ENCODE data around the gene SPAG5.

The SPAG5 gene

DNA sequence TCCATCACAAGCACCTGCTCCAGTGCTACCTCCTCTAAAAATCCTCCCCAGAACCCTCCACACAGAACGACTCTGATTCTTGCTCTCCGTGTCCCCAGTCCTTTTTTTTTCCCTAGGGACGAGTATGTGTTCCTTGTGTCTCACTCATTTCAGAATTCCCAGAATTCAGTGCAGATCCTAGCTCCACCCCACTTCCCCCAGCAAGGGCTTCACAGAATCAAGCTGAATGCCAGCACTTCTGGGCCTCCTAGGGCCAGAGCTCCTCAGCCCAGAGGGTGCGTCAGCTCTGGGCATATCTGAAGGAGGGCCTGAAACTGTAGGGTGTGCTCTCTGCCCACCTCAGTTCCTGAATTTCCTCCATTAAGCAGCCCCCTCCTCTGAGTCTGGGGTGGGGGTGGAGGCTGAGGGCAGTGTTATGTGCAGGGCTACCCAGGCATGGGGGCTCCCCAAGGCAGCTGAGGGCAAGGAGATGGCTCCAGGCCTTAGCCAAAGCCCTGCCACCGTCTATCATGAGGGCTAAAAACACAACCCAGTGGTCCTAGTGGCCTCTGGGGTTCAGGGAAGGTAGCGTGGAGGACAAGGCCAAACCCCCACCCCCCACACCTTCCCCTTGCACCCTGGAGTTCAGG is 52.9 kb downstream of the SPAG5 start:
- in situ Hi-C loops (cut with MboI; ENCODE audit: low sequenced_read_pairs), result no loop called here

DNA sequence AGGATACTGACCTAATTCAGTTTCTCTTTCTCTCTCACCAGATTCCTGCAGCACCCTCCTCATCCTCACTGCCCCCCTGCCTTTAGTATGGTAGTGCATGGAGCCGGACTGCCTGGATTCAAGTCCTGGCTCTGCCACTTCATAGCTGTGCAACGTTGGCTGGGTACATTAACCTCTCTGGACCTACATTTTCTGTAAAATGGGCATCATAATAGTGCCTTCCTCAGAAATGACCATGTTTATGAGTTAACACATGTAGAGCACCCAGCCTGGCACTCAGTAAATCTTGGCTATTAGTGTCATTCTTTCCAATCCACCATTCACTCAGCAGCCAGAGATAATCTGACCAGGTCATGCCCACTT is 53.7 kb downstream of the SPAG5 start:
- in situ Hi-C loops (cut with MboI; ENCODE audit: low sequenced_read_pairs), result no loop called here

DNA sequence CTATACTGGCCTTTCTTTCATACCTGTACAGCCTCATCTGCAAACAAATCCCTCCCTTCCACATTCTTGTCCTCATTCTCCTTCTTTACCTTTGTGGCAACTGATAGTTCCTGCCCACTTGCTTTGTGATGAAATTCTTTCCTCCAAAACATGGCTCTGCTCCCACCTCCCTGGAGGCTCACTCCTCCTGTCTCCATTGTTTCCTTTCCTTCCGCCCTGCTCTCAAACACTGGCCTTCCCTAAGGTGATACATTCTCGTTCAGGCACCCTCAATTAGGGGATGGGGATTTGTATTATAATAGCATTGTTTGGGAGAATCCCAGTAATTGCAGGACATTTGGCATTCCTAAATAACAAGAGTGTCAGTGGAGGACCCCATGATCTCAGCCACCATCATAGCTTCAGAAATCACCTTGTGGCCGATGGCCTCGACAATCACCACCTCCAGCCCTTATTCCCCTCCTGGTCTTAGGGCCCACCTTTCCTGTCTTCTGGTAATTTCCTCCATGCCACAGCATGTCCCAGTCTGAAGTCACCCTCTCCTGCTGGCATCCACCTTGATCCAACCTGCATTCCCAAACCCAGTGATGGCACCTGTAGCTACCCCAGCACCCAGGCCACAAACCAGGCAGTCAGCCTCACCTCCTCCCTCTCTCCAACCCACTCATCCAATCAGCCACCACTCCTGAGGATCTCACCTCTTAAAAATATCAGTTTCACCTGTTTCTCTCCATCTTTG is 54.3 kb downstream of the SPAG5 start:
- in situ Hi-C loops (cut with MboI; ENCODE audit: low sequenced_read_pairs), result no loop called here

DNA sequence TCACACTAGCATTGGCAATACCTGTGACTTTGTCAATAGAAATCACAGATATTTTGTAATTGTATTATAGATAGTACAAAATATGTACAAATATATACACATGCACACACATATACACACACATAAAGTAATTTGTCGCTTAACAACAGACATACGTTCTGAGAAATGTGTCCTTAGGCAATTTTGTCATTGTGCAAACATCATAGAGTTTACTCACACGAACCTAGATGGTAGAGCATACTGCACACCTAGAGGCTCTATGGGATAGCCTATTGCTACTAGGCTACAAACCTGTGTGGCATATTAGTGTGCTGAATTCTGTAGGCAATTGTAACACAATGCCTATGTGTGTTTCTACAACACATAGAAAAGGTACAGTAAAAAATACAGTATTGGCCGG is 57.4 kb downstream of the SPAG5 start:
- in situ Hi-C loops (cut with MboI; ENCODE audit: low sequenced_read_pairs), result no loop called here

DNA sequence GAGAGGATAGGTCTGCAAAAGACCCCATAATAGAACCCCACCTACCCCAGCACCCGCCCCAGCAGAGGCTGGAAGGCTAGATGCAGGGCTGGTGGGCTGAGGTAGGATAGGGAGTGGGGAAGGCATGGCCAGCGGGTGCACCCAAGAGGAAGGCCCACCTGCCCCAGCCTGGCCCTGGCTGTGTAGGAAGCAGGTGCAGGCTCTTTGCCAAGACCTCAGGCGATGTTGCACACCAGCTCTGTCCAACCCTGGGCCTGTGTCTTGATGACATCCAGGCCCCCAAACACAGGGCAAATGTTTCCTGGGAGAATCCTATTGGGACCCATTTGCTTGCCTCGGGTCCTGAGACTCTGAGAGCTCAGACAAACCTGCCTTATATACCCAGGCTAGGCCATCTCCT is 58.6 kb downstream of the SPAG5 start:
- in situ Hi-C loops (cut with MboI; ENCODE audit: low sequenced_read_pairs), result no loop called here

DNA sequence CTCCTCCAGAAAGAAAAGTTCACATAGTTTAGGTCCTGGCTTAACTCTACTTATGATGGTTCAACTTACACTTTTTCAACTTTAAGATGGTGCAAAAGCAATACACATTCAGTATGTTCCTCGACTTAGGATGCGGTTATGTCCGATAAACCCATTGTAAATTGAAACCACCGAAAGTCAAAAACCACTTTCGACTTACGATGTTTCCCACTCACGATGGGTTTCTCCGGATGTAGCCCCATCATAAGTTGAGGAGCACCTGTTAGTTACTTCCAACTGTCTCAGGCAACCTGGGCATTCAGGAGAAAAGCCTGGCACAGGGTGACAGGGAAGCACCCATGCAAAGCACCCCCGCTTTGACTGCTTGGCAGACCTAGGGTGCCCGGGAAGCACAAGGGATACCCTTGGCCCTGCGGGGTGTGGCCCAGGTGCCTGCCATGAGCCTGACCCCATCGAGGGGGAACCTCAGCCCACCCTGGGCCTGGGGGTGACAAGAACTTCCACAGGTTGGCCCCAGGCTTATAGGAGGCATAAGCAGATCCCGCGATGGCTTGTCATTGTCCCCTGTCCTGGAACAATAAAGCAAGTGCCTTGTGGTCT is 60.4 kb downstream of the SPAG5 start:
- in situ Hi-C loops (cut with MboI; ENCODE audit: low sequenced_read_pairs), result loop anchor here (10.0 kb wide), 1 partner anchor 54 kb away; no protein-coding TSS in a partner anchor

DNA sequence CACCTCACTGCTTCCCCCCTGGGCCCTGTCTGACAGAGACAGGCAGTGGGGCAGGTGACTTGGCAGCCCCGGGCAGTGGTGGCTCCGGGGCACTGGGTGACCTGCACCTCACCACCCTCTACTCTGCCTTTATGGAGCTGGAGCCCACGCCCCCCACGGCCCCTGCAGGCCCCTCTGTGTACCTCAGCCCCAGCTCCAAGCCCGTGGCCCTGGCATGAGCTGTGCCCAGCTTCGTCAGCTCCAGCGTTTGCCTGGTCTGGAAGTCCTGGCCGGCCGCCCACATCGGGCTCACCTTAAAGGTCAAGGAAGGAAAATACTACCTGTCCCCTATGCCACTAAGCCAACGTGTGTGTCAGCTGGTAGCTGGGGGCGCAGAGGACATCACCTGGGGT is 61.6 kb downstream of the SPAG5 start:
- in situ Hi-C loops (cut with MboI; ENCODE audit: low sequenced_read_pairs), result loop anchor here (10.0 kb wide), 1 partner anchor 52 kb away; no protein-coding TSS in a partner anchor

DNA sequence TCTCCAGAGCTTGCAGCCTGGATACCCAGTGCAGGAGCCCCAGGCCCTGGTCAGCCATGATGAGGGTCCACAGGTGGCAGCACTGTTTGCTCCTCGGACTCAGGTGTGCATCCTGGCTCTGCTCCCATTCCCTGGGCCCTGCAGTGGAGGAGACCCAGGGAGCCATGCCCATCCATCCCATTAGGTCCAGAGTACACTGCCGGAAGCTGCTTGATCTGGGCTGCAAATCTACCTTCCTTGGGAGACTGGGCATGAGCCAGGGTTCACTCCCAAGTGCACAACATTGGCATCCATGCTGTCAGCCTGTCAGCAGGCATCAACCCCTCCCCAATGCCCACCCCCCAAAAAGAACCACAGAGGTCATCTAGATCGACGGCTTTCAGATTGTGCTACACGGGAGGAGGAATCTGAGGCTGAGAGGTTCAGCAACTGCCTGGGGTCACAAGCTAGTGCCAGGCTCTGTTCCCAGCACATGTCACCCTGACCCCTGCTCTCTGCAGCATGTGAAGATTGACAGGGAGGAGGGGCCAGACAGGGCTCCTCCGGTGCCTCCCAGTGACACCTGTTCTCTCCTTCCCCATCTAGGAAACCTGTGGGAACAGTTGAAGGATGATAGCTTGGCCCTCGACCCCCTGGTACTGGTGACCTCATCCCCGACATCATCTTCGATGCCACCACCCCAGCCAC is 62.1 kb downstream of the SPAG5 start:
- in situ Hi-C loops (cut with MboI; ENCODE audit: low sequenced_read_pairs), result loop anchor here (10.0 kb wide), 1 partner anchor 52 kb away; no protein-coding TSS in a partner anchor

DNA sequence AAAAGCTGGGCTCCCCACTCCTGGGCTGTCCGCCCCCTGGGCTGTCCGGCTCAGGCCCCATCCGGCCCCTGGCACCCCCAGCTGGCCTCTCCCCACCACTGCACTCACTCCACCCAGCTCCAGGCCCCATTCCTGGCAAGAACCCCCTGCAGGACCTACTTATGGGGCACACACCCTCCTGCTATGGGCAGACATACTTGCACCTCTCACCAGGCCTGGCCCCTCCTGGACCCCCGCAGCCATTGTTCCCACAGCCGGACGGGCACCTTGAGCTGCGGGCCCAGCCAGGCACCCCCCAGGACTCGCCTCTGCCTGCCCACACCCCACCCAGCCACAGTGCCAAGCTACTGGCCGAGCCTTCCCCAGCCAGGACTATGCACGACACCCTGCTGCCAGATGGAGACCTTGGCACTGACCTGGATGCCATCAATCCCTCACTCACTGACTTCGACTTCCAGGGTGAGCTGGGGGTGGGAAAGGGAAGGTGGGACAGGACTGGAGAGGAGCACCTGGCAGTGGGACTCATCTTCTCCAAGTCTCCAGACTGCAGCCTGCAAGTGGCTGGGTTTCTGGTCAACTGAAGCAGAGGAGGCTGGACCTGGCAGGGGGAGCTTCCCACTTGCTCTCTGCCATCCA is 64.0 kb downstream of the SPAG5 start:
- in situ Hi-C loops (cut with MboI; ENCODE audit: low sequenced_read_pairs), result loop anchor here (10.0 kb wide), 1 partner anchor 50 kb away; no protein-coding TSS in a partner anchor

DNA sequence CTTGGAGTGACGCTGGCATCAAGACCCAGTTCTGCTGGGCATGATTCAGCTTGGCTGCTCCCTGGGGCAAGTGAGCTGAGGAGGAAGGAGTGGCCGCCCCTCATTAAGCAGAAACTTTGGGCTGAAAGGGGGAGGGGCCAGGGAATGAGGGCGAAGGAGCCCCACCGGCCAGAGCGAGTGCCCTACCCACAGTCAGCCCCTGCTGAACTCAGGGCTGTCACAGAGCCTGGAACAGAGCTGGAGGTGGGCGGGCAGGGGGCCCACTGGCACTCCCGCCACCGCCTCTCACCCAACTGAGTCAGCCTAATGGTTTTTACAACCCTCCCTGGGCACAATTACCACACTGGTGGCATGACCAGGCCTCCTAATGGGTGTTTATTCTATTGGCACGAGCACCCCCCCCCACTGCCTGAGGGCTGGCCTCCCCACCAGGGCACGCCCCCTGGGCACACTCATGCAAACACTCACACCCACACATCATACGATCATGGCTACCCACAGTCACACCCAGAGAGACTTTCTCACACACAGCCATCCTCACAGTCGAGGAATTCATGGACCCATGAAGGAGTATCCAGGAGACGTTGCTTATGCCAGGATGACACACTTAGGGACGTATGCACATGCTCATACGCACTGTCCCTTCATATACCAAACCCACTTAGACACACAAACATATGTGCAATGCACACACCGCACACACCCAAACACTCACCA is 65.6 kb downstream of the SPAG5 start:
- in situ Hi-C loops (cut with MboI; ENCODE audit: low sequenced_read_pairs), result loop anchor here (10.0 kb wide), 1 partner anchor 48 kb away; no protein-coding TSS in a partner anchor

DNA sequence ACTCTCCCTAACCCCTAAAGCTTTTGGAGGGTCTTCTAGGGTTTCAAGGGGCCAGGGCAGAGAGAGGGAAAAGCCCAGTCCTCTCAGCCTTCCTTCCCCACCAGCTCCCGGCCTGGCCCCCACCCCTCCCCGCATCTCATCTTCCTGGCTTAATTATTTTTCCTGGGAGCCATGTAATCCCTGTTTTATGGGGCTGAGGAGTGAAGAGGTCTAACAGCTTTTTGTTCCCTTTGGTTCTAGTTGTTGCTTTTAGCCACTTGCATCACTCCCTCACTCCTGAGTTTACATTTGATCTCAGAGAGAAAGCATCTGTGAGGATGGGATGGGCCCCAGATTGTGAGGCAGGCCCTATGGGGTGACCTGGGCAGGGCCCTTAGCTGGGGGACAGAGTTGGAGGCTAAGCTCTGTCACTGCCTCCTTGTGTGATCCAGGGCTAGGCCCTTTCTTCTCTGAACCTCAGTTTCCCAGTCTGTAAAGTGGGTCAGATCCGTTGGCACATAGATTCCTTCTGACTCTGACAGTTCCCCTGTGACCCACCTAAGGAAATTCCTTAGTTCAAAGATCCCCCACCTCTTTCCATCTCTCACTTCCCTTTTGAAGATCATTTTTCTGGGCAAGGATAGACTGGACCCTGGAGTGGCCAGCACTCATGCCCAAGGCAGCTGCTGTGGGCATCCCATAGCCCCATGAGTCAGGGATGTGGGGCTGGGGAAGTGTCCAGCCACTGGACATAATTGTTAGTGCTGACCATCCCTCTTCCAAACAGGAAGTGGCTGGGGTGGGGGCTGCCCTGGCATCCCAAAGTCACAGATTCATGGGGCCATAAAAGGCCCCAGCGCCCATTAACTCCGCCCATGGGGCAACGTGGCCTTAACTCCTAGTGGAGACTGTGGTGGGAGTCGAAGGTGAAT is 66.5 kb downstream of the SPAG5 start:
- in situ Hi-C loops (cut with MboI; ENCODE audit: low sequenced_read_pairs), result loop anchor here (10.0 kb wide), 1 partner anchor 48 kb away; no protein-coding TSS in a partner anchor

DNA sequence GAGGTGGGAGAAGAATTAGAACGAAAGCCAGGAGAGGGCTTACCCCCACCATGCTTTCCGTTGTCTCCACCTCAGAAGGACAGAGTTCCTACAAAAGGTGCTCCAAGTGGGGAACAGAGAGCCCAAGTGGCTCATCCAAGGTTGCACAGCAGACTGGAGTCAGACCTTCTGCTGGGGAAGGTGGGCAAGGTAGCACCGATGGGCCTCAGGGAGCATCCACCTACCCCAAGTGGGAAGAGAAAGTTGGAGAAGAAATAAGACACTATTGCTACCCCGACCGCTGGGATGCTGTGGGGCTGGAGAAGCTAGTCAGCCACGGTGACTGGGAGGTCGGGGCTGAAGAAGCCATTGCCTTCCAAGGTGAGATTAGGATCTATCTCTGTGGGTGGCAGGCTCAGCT is 67.9 kb downstream of the SPAG5 start:
- in situ Hi-C loops (cut with MboI; ENCODE audit: low sequenced_read_pairs), result loop anchor here (10.0 kb wide), 1 partner anchor 46 kb away; no protein-coding TSS in a partner anchor

DNA sequence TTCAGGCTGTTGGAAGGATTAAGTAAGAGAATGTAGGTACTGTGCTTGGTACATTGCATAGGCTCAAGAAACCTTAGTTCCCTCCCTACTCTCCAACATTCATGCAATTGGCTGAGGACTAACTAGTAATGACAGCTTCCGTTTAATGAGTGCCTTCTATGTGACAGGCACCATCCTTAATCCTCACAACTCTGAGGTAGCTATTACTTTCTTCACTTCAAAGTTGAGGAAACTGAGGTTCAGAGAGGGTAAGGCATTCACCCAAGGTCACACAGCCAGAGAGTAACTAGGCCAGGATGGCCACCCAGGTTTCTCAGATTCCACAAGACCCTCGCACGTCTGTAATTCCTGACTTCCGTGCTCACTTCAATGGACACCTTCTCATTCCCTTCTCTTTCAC is 68.6 kb downstream of the SPAG5 start:
- in situ Hi-C loops (cut with MboI; ENCODE audit: low sequenced_read_pairs), result loop anchor here (10.0 kb wide), 1 partner anchor 45 kb away; no protein-coding TSS in a partner anchor

DNA sequence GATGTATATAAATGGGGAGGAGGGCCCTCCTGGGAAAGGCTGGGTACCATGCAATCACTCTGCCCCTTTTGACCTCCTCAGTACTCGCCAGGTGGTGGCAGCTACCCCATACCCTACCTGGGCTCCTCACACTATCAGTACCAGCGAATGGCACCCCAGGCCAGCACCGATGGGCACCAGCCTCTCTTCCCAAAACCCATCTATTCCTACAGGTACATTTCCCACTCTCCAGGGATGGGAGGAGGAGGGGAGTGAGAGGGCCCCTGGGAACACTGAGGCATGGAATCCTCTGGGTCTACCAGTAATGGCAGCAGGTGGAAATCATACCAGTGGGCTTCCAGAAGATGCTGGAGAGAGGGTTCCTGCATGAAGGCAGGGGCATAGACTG is 69.8 kb downstream of the SPAG5 start:
- in situ Hi-C loops (cut with MboI; ENCODE audit: low sequenced_read_pairs), result no loop called here

DNA sequence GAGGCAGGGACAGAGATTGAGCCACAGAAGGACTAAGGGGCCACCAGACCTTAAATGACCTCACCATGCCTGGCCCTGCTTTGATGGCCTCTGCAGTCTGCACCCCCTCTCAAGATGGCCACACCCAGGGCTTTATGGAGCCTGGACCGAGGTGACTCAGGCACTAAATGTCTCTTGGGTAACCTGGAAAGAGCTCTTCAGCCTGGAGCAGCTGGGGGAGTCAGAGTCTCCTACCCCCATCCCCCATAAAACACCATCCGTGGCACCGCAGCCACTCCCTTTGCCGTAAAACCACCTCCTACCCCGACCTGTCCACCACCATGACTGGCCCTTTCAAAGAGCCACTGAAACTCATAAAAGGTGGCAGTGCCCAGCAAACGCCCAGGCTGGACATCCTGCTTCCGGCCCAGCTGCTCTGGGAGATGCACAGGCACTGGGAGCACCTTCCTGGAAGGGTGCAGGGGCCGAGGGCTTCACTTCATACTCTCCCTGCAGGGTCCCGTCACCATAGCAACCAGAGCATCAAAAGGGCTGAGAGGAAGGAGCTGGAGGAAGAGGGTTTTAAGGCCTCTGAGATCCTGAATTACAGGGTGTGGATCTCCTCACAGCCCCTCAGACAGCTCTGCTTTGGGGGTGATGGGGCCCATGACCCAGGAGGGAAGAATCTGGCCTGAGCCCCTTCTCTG is 70.4 kb downstream of the SPAG5 start:
- in situ Hi-C loops (cut with MboI; ENCODE audit: low sequenced_read_pairs), result no loop called here

DNA sequence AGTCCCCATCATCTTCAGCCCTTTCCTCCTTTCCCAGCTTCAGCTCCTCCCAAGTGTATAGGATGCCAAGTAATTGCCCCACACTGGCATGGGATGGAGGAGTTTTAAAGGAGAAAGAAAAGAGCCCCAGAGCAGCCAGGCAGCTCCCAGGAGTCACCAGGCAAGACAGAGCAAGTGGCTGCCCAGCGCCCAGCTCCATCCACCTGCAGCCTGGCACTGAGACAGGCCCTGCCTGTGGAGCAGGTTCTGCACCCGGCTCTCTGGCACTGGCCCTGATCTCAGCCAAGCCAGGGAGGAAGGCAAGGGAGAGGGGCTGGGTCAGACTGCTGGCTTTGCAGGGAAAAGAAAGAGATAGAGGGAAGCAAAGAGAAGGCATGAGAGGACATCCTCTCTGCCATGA is 71.0 kb downstream of the SPAG5 start:
- in situ Hi-C loops (cut with MboI; ENCODE audit: low sequenced_read_pairs), result no loop called here
